GM18505 (cell line): Measurements from ENCODE around the gene TMEM14A.

ENCODE experiments used
- ATAC-seq: cut with Tn5 transposase; IDR thresholded peaks from one replicate; pipeline ENCODE4 v1.9.1; 2021; ENCODE audit not compliant: unreplicated experiment
- POLR2A ChIP-seq: IDR thresholded peaks from 4 replicates; pipeline ENCODE4 v1.6.1; 2011; ENCODE audit warnings: borderline replicate concordance; ENCODE audit not compliant: insufficient read depth, insufficient read length; ENCODE audit errors: extremely low read depth

The TMEM14A gene

DNA sequence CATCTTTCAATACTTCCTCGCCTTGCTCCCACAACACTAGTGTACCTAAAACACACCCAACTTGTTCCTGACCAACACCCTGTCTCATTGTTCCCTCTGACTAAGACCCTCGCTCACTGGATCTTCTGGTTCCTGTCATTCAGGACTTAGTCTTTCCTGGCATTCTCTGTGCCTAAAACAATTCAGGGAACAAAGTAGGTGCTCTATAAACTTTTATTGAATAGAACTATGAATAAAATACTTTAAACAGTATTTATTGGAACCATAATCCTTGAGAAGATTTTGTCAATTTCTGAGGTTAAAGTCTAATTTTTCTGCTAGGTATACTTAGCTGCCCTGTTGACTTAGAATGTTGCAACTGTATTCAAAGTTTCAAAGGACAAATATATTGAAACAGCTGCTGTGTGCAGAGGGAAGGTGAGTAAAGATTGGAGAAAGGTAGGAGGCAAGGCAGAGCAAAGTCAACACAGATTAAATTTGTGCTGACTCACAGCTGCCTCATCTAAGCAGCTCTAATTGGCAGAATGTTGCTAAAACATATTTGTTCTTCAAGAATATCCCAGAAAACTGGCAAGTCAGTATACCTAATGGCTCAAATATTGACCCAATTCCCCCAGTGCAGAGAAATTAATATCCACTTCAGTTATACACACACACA lies 54.8 kb downstream of the TMEM14A start:
- ATAC-seq: no peak
- no peak for TF ChIP-seq POLR2A

DNA sequence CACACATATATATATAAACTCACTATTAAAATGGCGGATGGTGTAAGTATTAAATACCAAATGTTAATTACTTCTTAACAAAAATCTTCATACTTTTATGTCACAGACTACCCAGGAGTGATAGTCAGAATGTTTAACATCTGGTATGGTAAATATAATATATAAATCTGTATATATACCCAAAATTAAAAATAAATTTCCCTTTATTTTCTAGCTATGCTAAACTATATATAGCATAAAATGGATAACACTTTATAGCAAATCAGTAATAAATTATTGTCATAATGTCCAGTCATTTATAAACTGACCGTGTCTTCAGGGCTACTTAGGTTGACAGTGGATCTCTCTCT lies 55.3 kb downstream of the TMEM14A start:
- ATAC-seq: no peak
- TF ChIP-seq POLR2A: no peak

DNA sequence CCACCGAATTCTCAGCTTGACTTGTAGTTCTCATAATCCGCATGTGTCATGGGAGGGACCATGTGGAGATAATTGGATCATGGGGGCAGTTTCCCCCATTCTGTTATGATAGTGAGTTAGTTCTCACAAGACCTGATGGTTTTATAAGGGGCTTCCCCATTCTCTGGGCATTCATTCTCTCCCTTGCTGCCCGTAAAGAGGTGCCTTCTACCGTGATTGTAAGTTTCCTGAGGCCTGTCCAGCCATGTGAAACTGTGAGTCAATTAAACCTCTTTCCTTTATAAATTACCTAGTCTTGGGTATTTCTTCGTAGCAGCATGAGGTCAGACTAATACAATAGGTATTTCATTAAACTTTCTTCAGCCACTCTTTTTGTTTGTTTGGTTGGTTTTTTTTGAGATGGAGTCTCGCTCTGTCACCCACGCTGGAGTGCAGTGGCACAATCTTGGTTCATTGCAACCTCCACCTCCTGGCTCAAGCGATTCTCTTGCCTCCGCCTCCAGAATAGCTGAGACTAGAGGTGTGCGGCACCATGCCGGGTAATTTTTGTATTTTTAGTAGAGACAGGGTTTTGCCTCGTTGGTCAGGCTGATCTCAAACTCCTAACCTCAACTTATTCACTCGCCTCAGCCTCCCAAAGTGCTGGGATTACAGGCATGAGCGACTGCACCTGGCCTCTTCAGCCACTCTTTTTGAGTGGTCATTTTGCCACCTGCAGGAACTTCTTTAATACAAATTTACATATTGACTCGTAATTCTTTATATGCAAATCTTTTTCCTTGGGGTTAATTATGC lies 56.0 kb downstream of the TMEM14A start:
- no peak for ATAC-seq
- no peak for TF ChIP-seq POLR2A

DNA sequence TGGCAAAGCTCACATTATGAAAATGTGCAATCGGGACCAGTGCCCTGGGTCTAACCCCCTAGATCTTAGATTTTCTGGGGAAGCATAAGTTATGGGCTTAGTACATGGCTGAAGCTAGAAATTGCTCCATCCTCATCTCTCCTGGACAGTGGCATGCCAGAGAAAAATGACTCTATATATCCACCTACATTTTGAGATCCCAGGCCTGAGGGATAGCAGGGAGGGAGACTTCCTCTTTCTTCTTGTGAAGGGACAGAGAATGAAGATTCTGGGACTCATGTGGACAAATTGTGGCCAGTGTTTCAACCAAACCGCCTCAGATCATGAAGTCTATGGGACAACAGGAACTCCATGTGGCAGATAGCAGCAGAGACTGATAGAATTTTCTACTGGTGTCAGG lies 57.0 kb downstream of the TMEM14A start:
- TF ChIP-seq POLR2A: no peak
- ATAC-seq: no peak

DNA sequence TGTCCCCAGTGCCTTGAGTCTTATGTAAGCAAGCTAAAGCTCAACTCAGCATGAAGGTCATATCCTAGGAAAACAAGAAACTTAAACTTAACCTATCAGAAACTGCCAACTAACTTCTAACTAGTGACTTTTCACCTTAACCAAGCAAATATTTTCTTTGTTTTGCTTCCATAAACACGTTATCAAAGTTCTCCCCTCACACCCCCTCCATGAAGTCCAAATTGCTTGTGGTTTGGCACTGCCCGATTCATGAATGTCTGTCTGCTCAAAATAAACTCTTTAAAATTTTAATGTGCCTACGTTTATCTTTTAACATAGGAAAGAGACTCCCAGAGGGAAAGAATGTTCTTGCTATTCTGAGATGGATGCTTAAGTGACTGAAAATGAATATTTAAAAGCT lies 57.5 kb downstream of the TMEM14A start:
- no peak for ATAC-seq
- no peak for TF ChIP-seq POLR2A

DNA sequence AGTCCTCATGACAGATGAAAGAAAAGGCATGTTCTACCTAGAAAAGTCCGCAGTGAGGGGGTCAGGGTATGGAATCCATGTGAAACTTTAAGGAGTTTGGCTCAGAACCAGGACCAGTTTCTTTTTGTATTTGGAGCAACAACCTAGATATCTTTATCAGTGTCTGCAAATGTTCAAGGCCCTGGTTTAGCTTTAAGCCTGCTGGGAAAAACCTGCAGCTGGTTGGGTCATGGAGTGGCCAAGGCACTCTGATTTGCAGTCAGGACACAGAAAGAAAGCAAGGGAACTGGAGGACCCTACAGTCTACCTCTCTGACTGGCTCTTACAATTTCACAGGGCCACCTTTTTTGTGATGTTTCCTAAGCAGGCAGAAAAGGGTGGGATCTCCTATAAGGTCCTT lies 58.7 kb downstream of the TMEM14A start:
- no peak for ATAC-seq
- no peak for TF ChIP-seq POLR2A

DNA sequence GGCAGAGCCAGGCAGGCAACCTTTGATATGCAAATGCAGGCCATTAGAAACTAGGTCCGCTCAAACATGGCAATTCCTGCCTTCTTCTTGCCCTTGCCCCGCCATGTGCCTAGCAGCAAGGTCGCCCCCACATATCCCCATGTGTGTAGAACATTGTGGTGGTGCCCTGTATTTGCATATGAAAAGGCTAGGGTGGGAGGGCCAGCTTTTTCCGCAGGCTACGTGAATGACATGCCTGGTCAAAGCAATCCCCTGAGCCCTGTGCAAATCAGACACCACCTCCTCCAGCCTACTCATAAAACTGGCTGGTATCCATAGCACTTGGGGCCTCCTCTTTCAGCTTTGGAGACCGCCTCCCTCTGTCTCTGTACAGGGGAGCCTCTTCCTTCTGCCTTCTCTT lies 60.8 kb downstream of the TMEM14A start:
- no peak for ATAC-seq
- TF ChIP-seq POLR2A: no peak

DNA sequence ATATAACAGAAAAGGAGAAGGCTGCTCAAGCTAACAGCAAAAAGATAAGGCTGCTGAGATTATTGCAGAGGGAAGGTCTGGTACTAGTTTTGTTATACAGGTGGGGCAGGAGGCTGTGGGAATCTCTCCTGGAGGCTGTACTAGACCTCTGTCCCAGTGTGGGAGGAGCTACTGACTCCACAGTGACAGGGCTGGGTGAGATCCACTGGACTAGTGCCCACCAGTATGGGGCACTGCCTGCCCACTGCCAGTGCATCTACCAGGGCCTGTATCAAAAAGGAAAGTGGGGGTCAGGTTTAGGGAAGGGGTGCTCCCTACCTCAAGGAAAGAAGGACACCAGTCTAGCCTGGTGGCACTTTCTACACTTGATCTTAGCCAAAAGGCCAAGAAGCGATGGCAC lies 62.3 kb downstream of the TMEM14A start:
- ATAC-seq: no peak
- no peak for TF ChIP-seq POLR2A

DNA sequence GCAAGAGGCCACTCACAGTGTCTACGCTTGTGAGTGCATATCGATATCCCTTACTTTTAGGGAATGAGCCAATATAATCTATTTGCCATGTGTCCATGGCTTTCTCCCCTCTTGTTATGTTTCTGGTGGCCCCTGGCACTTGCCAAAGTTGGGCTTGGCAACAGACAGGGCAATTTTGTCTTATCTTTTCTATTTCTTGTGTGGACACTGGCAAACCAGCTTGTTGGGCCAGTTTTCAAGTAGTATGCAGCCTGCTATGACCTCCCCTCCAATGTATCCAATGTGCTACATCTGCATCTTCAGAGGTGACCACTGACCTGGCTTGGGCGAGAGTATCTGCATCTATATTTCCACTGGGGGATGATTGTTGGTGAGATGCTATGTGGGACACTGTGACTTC lies 63.2 kb downstream of the TMEM14A start:
- no peak for ATAC-seq
- TF ChIP-seq POLR2A: no peak

DNA sequence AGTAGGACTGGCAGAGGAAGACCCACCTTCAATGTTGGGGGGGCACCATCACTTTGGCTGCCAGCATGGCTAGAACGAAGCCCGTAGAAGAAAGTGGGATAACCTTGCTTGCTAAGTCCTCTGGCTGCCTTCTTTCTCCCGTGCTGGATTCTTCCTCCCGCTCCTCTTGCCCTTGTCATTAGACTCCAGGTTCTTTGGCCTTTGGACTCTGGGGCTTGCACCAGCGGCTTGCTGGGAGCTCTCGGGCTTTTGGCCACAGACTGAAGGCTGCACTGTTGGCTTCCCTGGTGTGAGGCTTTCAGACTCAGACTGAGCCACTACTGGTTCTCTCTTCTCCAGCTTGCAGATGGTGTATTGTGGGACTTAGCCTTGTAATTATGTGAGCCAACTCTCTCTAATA lies 64.2 kb downstream of the TMEM14A start:
- no peak for TF ChIP-seq POLR2A
- no peak for ATAC-seq

DNA sequence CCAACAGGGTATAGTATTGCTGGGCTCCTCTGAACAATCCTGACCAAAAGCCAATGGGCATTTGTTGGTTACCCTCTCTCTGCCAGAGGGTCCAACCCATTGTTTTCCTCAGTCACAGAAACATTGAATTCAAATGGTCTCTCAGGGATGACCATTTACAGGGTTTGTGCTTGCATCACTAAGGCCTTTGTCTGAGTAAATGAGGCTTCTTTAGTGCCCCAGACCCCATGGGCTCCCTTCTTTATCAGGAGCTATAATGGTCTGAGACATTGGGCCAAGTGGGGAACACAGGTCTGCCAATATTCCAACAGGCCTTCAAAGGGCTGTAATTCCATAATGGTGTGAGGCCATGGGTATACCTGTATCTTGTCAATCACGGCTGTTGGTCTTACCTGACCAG lies 65.2 kb downstream of the TMEM14A start:
- no peak for TF ChIP-seq POLR2A
- ATAC-seq: no peak
